Measurements from ENCODE around the gene MSX2.

- TF ChIP-seq, protein P1, sequence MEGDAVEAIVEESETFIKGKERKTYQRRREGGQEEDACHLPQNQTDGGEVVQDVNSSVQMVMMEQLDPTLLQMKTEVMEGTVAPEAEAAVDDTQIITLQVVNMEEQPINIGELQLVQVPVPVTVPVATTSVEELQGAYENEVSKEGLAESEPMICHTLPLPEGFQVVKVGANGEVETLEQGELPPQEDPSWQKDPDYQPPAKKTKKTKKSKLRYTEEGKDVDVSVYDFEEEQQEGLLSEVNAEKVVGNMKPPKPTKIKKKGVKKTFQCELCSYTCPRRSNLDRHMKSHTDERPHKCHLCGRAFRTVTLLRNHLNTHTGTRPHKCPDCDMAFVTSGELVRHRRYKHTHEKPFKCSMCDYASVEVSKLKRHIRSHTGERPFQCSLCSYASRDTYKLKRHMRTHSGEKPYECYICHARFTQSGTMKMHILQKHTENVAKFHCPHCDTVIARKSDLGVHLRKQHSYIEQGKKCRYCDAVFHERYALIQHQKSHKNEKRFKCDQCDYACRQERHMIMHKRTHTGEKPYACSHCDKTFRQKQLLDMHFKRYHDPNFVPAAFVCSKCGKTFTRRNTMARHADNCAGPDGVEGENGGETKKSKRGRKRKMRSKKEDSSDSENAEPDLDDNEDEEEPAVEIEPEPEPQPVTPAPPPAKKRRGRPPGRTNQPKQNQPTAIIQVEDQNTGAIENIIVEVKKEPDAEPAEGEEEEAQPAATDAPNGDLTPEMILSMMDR (IDR thresholded peaks at IDR 0.05; ENCODE audit: low read depth, low read length) = no peak
- TF ChIP-seq POLR2A (IDR thresholded peaks at IDR 0.05; ENCODE audit: extremely low read depth, insufficient read length) = no peak
- TF ChIP-seq, protein P2, sequence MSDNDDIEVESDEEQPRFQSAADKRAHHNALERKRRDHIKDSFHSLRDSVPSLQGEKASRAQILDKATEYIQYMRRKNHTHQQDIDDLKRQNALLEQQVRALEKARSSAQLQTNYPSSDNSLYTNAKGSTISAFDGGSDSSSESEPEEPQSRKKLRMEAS (IDR thresholded peaks at IDR 0.05; ENCODE audit: low read depth, low read length) = no peak
These were observed 44.6 kb downstream of the MSX2 start for GRCh38 chr5:174769005-174769404.

Data from NB4 (cell line).